ENCODE measurements around the gene USHBP1. TPM values are rescaled to one million over a fixed set of nuclear protein-coding genes. Genes with fewer than 3 reads are reported as not detected.

The USHBP1 gene
- total and polyA plus RNA-seq, 2 donors (not counting 1 experiment from before 2014, with no cell fraction given), result 0.39 TPM; not detected in 1

- Histone ChIP-seq H4K20me1 (ENCODE audit: control insufficient read depth, insufficient read depth, low read length, poor library complexity, severe bottlenecking) (no peaks in the 10 kb centered on the region), H3K9me3 (ENCODE audit: control extremely low read depth in 1 of 3, control insufficient read depth in 2 of 3, insufficient read depth in 1 of 3, low read length in 2 of 3) (peaks cover 0 to 6% (median 0%) of the 10 kb centered on the region in 3 donors), H3K4me2 (replicated peaks; ENCODE audit: low read depth, low read length, poor library complexity, severe bottlenecking) (no peak overlapping the region), H3K4me3 (ENCODE audit: control extremely low read depth in 1 of 5, extremely low read depth in 1 of 5, insufficient read depth in 1 of 5, low read depth in 2 of 5, low read length in 4 of 5) (no peak overlapping the region), H2AFZ (ENCODE audit: insufficient read depth, low read depth, low read length, poor library complexity, severe bottlenecking) (no peak overlapping the region), H3K36me3 (replicated peaks in 1 of 2; ENCODE audit: control extremely low read depth in 1 of 2, control insufficient read depth in 1 of 2, extremely low read depth in 1 of 2, insufficient read depth in 2 of 2, low read length in 1 of 2) (peaks cover 4 to 82% of the 10 kb centered on the region in 2 experiments), H3K27me3 (replicated peaks in 1 of 4; ENCODE audit: control extremely low read depth in 1 of 4, control insufficient read depth in 3 of 4, insufficient read depth in 4 of 4, low read length in 3 of 4) (no peaks in the 10 kb centered on the region), H3K79me2 (ENCODE audit: control insufficient read depth, insufficient read depth, low read length) (no peaks in the 10 kb centered on the region), H3K9ac (ENCODE audit: low read length) (no peak overlapping the region), H3K27ac (ENCODE audit: low read length in 2 of 2) (no peak overlapping the region), H3K4me1 (ENCODE audit: control insufficient read depth in 2 of 2, insufficient read depth in 2 of 2, low read length in 2 of 2) (peaks cover 0 to 7% of the 10 kb centered on the region in 2 donors)
- intact Hi-C loops (cut with micrococcal nuclease), result no loop called here
- H3K9me3 Mint-ChIP-seq (ENCODE audit: insufficient read depth), result no peaks in the 10 kb centered on the region
- peak overlapping the region; percentile 61 for H3K27ac Mint-ChIP-seq
- no peak overlapping the region for H3K4me3 Mint-ChIP-seq
- no peaks in the 10 kb centered on the region for H3K27me3 Mint-ChIP-seq
- ChIA-PET CTCF (interaction anchor here (0.6 to 3.7 kb wide), 15 partner anchors 10 to 137 kb away, joined by 3 to 19 read pairs (median 4); partner anchors contain the start of genes ANKLE1, BABAM1 and USE1), POLR2A (interaction anchor here (0.7 to 0.9 kb wide), 2 partner anchors 9 to 61 kb away, joined by 3 read pairs; partner anchors contain the start of gene USE1)
- TF ChIP-seq CTCF (IDR thresholded peaks at IDR 0.05), result peak; percentile 72
- no peak for TF ChIP-seq EZH2 (IDR thresholded peaks at IDR 0.05; ENCODE audit: borderline replicate concordance, insufficient read depth, low read depth, low read length, poor library complexity, severe bottlenecking)
- DNase-seq (peak; percentile 69), ATAC-seq (ENCODE audit: low read depth) (peak; percentile 77)
- WGBS (ENCODE audit: insufficient coverage), result 92% methylated on average over 24 of the region's 27 CpGs
- H3K4me1 Mint-ChIP-seq, result peaks cover 11% of the 10 kb centered on the region
Measured at GRCh38 chr19:17205237-17206140, 59.1 kb downstream of the USHBP1 start.

- no peak overlapping the region for H3K27ac ChIP-seq (ENCODE audit: low read length in 2 of 2)
- Mint-ChIP-seq H3K4me1 (peaks cover 3% of the 10 kb centered on the region), H3K4me3 (no peak overlapping the region), H3K27ac (no peak overlapping the region), H3K9me3 (ENCODE audit: insufficient read depth) (no peaks in the 10 kb centered on the region), H3K27me3 (no peaks in the 10 kb centered on the region)
- TF ChIP-seq EZH2 (IDR thresholded peaks at IDR 0.05; ENCODE audit: borderline replicate concordance, insufficient read depth, low read depth, low read length, poor library complexity, severe bottlenecking), result no peak
- no peak for TF ChIP-seq CTCF (IDR thresholded peaks at IDR 0.05)
- intact Hi-C loops (cut with micrococcal nuclease), result no loop called here
- H2AFZ ChIP-seq (ENCODE audit: insufficient read depth, low read depth, low read length, poor library complexity, severe bottlenecking), result no peak overlapping the region
- no peaks in the 10 kb centered on the region for H3K79me2 ChIP-seq (ENCODE audit: control insufficient read depth, insufficient read depth, low read length)
- ChIA-PET POLR2A (interaction anchor here (0.6 kb wide), 2 partner anchors 100 to 241 kb away, joined by 4 read pairs; no protein-coding TSS in a partner anchor), CTCF (interaction anchor here (0.7 kb wide), 1 partner anchor 1740 kb away, joined by 3 read pairs; no protein-coding TSS in a partner anchor)
- 94% methylated on average over 17 of the region's 17 CpGs for WGBS (ENCODE audit: insufficient coverage)
- no peaks in the 10 kb centered on the region for H3K27me3 ChIP-seq (replicated peaks in 1 of 4; ENCODE audit: control extremely low read depth in 1 of 4, control insufficient read depth in 3 of 4, insufficient read depth in 4 of 4, low read length in 3 of 4)
- no peaks in the 10 kb centered on the region for H3K4me1 ChIP-seq (ENCODE audit: control insufficient read depth in 2 of 2, insufficient read depth in 2 of 2, low read length in 2 of 2)
- no peak overlapping the region for H3K4me2 ChIP-seq (replicated peaks; ENCODE audit: low read depth, low read length, poor library complexity, severe bottlenecking)
- no peaks in the 10 kb centered on the region for H3K9me3 ChIP-seq (ENCODE audit: control extremely low read depth in 1 of 3, control insufficient read depth in 2 of 3, insufficient read depth in 1 of 3, low read length in 2 of 3)
- H4K20me1 ChIP-seq (ENCODE audit: control insufficient read depth, insufficient read depth, low read length, poor library complexity, severe bottlenecking), result no peaks in the 10 kb centered on the region
- H3K9ac ChIP-seq (ENCODE audit: low read length), result no peak overlapping the region
- no peak for ATAC-seq (ENCODE audit: low read depth)
- no peak overlapping the region for H3K4me3 ChIP-seq (ENCODE audit: control extremely low read depth in 1 of 5, extremely low read depth in 1 of 5, insufficient read depth in 1 of 5, low read depth in 2 of 5, low read length in 4 of 5)
- no peak for DNase-seq
- peaks cover 4 to 79% of the 10 kb centered on the region in 2 experiments for H3K36me3 ChIP-seq (replicated peaks in 1 of 2; ENCODE audit: control extremely low read depth in 1 of 2, control insufficient read depth in 1 of 2, extremely low read depth in 1 of 2, insufficient read depth in 2 of 2, low read length in 1 of 2)
Measured at GRCh38 chr19:17202713-17203112, 61.8 kb downstream of the USHBP1 start.

Data from B cell (primary cell).